ENCODE measurements around the gene KTI12.

DNA sequence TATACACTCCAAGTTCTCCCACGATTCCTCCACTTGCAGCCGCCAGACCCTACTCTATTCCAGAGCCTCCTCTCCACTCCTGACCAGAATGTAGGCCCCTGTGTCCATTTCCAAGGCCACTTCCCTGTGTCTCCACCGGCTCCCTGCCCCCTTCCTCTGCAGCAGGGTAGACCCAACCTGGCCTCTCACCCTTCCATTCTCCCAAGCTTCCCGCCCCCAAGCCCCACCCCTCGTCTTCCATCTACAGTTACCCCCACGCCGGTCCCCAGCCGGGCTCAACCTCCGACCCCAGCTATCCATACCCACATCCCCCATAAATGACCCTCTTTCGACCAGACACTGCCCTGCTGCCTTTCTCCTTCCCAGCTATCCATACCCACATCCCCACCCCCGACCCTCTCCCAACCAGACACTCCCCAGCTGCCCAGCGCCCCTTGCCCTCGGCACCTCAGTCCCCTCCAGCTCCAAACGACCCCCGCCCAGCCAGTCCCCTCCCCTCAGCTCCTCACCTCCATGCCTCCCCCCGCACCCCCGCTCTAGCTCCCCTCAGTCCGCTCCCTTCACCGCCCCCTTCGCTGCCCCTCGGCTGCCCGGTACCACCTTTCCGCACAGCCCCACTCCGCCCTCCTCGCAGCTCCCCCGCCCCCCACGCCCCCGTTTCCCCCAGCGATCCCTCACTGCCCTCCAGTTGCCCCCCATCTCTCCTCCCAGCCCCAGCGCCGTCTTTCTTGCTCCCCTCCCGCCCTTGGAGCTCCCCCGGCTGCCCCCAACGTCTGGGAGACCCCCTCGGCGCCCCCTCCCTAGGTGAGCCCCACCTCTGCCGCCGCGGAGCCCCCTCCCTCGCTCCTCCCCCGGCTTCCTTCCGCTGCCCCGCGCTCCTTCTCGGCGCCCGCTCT, 43.8 kb downstream of the KTI12 start:
- no peak for TF ChIP-seq ZNF24 (tag by site-specific recombination; IDR thresholded peaks at IDR 0.05)
- no peak for TF ChIP-seq ZEB2 (tag by site-specific recombination; IDR thresholded peaks at IDR 0.05)
- TF ChIP-seq ZSCAN23 (tag by site-specific recombination; IDR thresholded peaks at IDR 0.05) = no peak
- TF ChIP-seq, protein P1, sequence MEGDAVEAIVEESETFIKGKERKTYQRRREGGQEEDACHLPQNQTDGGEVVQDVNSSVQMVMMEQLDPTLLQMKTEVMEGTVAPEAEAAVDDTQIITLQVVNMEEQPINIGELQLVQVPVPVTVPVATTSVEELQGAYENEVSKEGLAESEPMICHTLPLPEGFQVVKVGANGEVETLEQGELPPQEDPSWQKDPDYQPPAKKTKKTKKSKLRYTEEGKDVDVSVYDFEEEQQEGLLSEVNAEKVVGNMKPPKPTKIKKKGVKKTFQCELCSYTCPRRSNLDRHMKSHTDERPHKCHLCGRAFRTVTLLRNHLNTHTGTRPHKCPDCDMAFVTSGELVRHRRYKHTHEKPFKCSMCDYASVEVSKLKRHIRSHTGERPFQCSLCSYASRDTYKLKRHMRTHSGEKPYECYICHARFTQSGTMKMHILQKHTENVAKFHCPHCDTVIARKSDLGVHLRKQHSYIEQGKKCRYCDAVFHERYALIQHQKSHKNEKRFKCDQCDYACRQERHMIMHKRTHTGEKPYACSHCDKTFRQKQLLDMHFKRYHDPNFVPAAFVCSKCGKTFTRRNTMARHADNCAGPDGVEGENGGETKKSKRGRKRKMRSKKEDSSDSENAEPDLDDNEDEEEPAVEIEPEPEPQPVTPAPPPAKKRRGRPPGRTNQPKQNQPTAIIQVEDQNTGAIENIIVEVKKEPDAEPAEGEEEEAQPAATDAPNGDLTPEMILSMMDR (tag by site-specific recombination; IDR thresholded peaks at IDR 0.05) = no peak
- TF ChIP-seq, protein P2, sequence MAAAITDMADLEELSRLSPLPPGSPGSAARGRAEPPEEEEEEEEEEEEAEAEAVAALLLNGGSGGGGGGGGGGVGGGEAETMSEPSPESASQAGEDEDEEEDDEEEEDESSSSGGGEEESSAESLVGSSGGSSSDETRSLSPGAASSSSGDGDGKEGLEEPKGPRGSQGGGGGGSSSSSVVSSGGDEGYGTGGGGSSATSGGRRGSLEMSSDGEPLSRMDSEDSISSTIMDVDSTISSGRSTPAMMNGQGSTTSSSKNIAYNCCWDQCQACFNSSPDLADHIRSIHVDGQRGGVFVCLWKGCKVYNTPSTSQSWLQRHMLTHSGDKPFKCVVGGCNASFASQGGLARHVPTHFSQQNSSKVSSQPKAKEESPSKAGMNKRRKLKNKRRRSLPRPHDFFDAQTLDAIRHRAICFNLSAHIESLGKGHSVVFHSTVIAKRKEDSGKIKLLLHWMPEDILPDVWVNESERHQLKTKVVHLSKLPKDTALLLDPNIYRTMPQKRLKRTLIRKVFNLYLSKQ (tag by site-specific recombination; IDR thresholded peaks at IDR 0.05; ENCODE audit: borderline replicate concordance) = no peak
- TF ChIP-seq KLF10 (tag by site-specific recombination; IDR thresholded peaks at IDR 0.05) = no peak
- no peak for TF ChIP-seq ZBTB1 (tag by site-specific recombination; IDR thresholded peaks at IDR 0.05)
- TF ChIP-seq ZBTB21 (tag by site-specific recombination; IDR thresholded peaks at IDR 0.05) = no peak
- TF ChIP-seq TCF7L2 (IDR thresholded peaks at IDR 0.05; ENCODE audit: borderline replicate concordance, low read depth, low read length) = no peak
- TF ChIP-seq ZNF335 (tag by site-specific recombination; conservative IDR thresholded peaks at IDR 0.05) = no peak
- TF ChIP-seq SETDB1 (IDR thresholded peaks at IDR 0.05; ENCODE audit: insufficient read length, low read length) = no peak
